HepG2 (cell line): ENCODE results near the gene NHERF2. TPM values are rescaled to one million over a fixed set of nuclear protein-coding genes. Genes with fewer than 3 reads are reported as not detected.
A peak's percentile ranks its signal among the peaks of the same experiment; 100 is the strongest.

Experiments used
- ATAC-seq: fragments of 200-7000 bp; cut with Tn5 transposase; 3 replicates; pipeline ENCODE4 v1.9.1; 2020; ENCODE audit warnings: mild to moderate bottlenecking, moderate library complexity
- BruUV-seq: library from RNA; stranded (reverse); fragments of 400-500 nt; replicated peaks from 2 replicates; lab custom pipeline; 2021; lab: Mats Ljungman, UMichigan
- CTCF ChIA-PET: fragments of 300-600 bp; formaldehyde crosslinking; extraction: SDS; loops from one replicate; lab custom pipeline; 2021; ENCODE audit warnings: low total read pairs, inconsistent platforms, low intra/inter-chr PET ratio; lab: Yijun Ruan, JAX
- POLR2A ChIA-PET: fragments of 350-600 bp; sonication (Branson Sonifier 250); formaldehyde crosslinking; loops from one replicate; lab custom pipeline; 2020; ENCODE audit warnings: antibody characterized with exemption, inconsistent platforms; lab: Yijun Ruan, JAX
- DNase-seq: peaks from one replicate; pipeline ENCODE4 v3.0.0-alpha.2; 2015; ENCODE audit warnings: low spot score
- FAIRE-seq: peaks from 3 replicates; lab custom pipeline; 2011; peaks lifted over from hg19 to GRCh38; lab: Jason Lieb, UNC
- H2AFZ ChIP-seq: one replicate; pipeline ENCODE4 v1.6.1; 2011; ENCODE audit warnings: low read length, inconsistent platforms
- H3K27ac ChIP-seq: fragments of 300-600 bp; 3 replicates; pipeline ENCODE4 v1.8.0; 2011; ENCODE audit warnings: mixed run types, mild to moderate bottlenecking, mixed read lengths, low read length, inconsistent platforms; ENCODE audit not compliant: insufficient read depth; ENCODE audit errors: extremely low read length
- H3K27me3 ChIP-seq, 2 experiments: fragments of 200-600 bp in 1 of 2; 2 replicates in 1 of 2; 3 replicates in 1 of 2; pipeline versions ENCODE4 v1.6.0 to v1.8.0; 2011; ENCODE audit warnings: low read length in 2 of 2, mild to moderate bottlenecking in 2 of 2, moderate library complexity in 2 of 2, inconsistent platforms in 1 of 2; ENCODE audit not compliant: insufficient read depth in 2 of 2, control insufficient read depth in 1 of 2
- H3K36me3 ChIP-seq, 2 experiments: fragments of 200-600 bp in 1 of 2; replicated peaks in 1 of 2; 2 replicates in 1 of 2; 3 replicates in 1 of 2; pipeline versions ENCODE4 v1.5.1 to v1.8.0; 2011; ENCODE audit warnings: low read length in 2 of 2, inconsistent platforms in 1 of 2; ENCODE audit not compliant: insufficient read depth in 2 of 2, control insufficient read depth in 1 of 2
- H3K4me1 ChIP-seq: 2 replicates; pipeline ENCODE4 v1.5.1; 2012; ENCODE audit warnings: low read length, inconsistent platforms; ENCODE audit not compliant: insufficient read depth
- H3K4me2 ChIP-seq: 2 replicates; pipeline ENCODE4 v1.6.0; 2011; ENCODE audit warnings: low read depth, low read length, inconsistent platforms
- H3K4me3 ChIP-seq, 3 experiments: fragments of 200-600 bp in 1 of 3; sonication (generic), shearing (Covaris generic) in 1 of 3; replicated peaks in 1 of 3; 2 replicates each; pipeline ENCODE4 v1.5.1; 2011 to 2016; ENCODE audit warnings: low read length in 3 of 3, inconsistent platforms in 2 of 3, low read depth in 2 of 3, mild to moderate bottlenecking in 2 of 3, control low read depth in 1 of 3, mixed read lengths in 1 of 3; ENCODE audit not compliant: insufficient read depth in 1 of 3
- H3K79me2 ChIP-seq: one replicate; pipeline ENCODE4 v1.6.1; 2011; ENCODE audit warnings: low read length, inconsistent platforms; ENCODE audit not compliant: insufficient read depth
- H3K9ac ChIP-seq: 2 replicates; pipeline ENCODE4 v1.6.0; 2011; ENCODE audit warnings: mild to moderate bottlenecking, low read depth, low read length, inconsistent platforms; ENCODE audit not compliant: insufficient read depth
- H3K9me3 ChIP-seq: 2 replicates; pipeline ENCODE4 v1.5.1; 2012; ENCODE audit warnings: mild to moderate bottlenecking, low read length
- H4K20me1 ChIP-seq: 2 replicates; pipeline ENCODE4 v1.6.0; 2011; ENCODE audit warnings: inconsistent platforms, mild to moderate bottlenecking, low read length, moderate library complexity; ENCODE audit not compliant: insufficient read depth
- ATF2 ChIP-seq: sonication (generic); formaldehyde crosslinking; IDR thresholded peaks from 2 replicates; pipeline ENCODE4 v1.4.0; 2020; ENCODE audit warnings: missing genetic modification reagents
- ELF1 ChIP-seq: sonication (generic); formaldehyde crosslinking; IDR thresholded peaks from 2 replicates; pipeline ENCODE4 v1.4.0; 2020; ENCODE audit warnings: missing genetic modification reagents
- HNRNPL ChIP-seq: fragments of 200-400 bp; formaldehyde crosslinking; IDR thresholded peaks from 2 replicates; pipeline ENCODE4 v1.6.1; 2017; ENCODE audit warnings: mild to moderate bottlenecking, low read depth, low read length
- IKZF4 ChIP-seq: sonication (generic); formaldehyde crosslinking; IDR thresholded peaks from 2 replicates; pipeline ENCODE4 v1.5.1; 2020; ENCODE audit warnings: borderline replicate concordance, mild to moderate bottlenecking, low read depth, missing genetic modification reagents; ENCODE audit errors: not compliant biosample characterization
- STAG1 ChIP-seq: sonication (generic); formaldehyde crosslinking; IDR thresholded peaks from 2 replicates; pipeline ENCODE4 v1.4.0; 2020; ENCODE audit warnings: missing genetic modification reagents
- ZBTB33 ChIP-seq: sonication (generic); formaldehyde crosslinking; IDR thresholded peaks from 2 replicates; pipeline ENCODE4 v1.4.0; 2020; ENCODE audit warnings: missing genetic modification reagents
- ZNF691 ChIP-seq: sonication (generic); formaldehyde crosslinking; IDR thresholded peaks from 2 replicates; pipeline ENCODE4 v1.4.0; 2020; ENCODE audit warnings: missing genetic modification reagents, low read depth, mild to moderate bottlenecking, borderline replicate concordance
- WGBS: methylation state at CpG from one replicate; pipeline ENCODE4 v1.1.6; 2017; ENCODE audit warnings: low lambda C conversion rate; 5-methylcytosine and 5-hydroxymethylcytosine counted together
- in situ Hi-C: cut with HindIII; loops from 2 replicates; pipeline ENCODE4 v1.10.0; 2017; ENCODE audit warnings: low pct_unique_long_range_greater_than_20kb; ENCODE audit not compliant: extremely low pct_ligation_motif_present
- intact Hi-C: fragments of 100-400 bp; cut with micrococcal nuclease; formaldehyde crosslinking; loops from one replicate; pipeline ENCODE4 v1.10.0; 2022; ENCODE audit not compliant: unreplicated experiment
- polyA plus RNA-seq, 8 experiments: library from polyadenylated mRNA; depleted of rRNA in 3 of 8; stranded (reverse) in 7 of 8; unstranded in 1 of 8; fragments of >200 nt; fragmentation: Illumina TruSeq in 4 of 8; extraction: Trizol in 4 of 8; gene quantifications; 2 replicates each; pipeline versions ENCODE4 v1.2.1 to v1.2.3, GENCODE V29; 2011 to 2016; ENCODE audit warnings: low read depth in 4 of 8, missing spikeins in 1 of 8, mixed read lengths in 1 of 8; ENCODE audit not compliant: insufficient read depth in 1 of 8
- total RNA-seq, 5 experiments: library from RNA; depleted of rRNA; stranded (reverse); fragments of >200 nt; fragmentation: Illumina TruSeq; extraction: Trizol; gene quantifications; 2 replicates each; pipeline ENCODE4 v1.2.3, GENCODE V29; 2016; ENCODE audit warnings: low read depth in 1 of 5
- TF ChIP-seq, protein P1 (sequence below), 2 experiments: sonication (generic) in 1 of 2; formaldehyde crosslinking in 1 of 2; IDR thresholded peaks; 2 replicates each; pipeline versions ENCODE4 v1.4.0 to v1.6.1; 2016 to 2020; ENCODE audit warnings: borderline replicate concordance in 1 of 2, low read depth in 1 of 2, mild to moderate bottlenecking in 1 of 2, missing genetic modification reagents in 1 of 2
- TF ChIP-seq, protein P2 (sequence below): sonication (generic); formaldehyde crosslinking; IDR thresholded peaks from 2 replicates; pipeline ENCODE4 v1.5.0; 2020; ENCODE audit warnings: mild to moderate bottlenecking, missing genetic modification reagents, moderate library complexity

The NHERF2 gene
- total and polyA plus RNA-seq, 2 of the 13 experiments (the other 11 are each of a cell fraction or from before 2014, with no cell fraction given): 23.7 to 39.3 TPM

GRCh38 chr16:2005646-2006045 is 21.1 kb upstream of the NHERF2 start:
- H2AFZ ChIP-seq: no peak overlapping the region
- no peak overlapping the region for H3K4me3 ChIP-seq
- no peaks in the 10 kb centered on the region for H3K27me3 ChIP-seq
- intact Hi-C loops (no loop called here), in situ Hi-C loops (no loop called here)
- H3K79me2 ChIP-seq: peaks cover 52% of the 10 kb centered on the region
- ATAC-seq: no peak
- ChIA-PET POLR2A (interaction anchor here (0.7 to 2.8 kb wide), 3 partner anchors 21 to 135 kb away, joined by 3 to 27 read pairs (median 3); partner anchors contain the start of genes GFER and RPS2), CTCF (no interaction called here)
- no peak overlapping the region for H3K27ac ChIP-seq
- no peak for FAIRE-seq
- DNase-seq: no peak
- TF ChIP-seq ZNF691: no peak
- peak; percentile 19; the same call in 1 of the 2 replicates for TF ChIP-seq STAG1 (CRISPR knock-in tag)
- TF ChIP-seq ATF2 (CRISPR knock-in tag): no peak
- TF ChIP-seq, protein P1, sequence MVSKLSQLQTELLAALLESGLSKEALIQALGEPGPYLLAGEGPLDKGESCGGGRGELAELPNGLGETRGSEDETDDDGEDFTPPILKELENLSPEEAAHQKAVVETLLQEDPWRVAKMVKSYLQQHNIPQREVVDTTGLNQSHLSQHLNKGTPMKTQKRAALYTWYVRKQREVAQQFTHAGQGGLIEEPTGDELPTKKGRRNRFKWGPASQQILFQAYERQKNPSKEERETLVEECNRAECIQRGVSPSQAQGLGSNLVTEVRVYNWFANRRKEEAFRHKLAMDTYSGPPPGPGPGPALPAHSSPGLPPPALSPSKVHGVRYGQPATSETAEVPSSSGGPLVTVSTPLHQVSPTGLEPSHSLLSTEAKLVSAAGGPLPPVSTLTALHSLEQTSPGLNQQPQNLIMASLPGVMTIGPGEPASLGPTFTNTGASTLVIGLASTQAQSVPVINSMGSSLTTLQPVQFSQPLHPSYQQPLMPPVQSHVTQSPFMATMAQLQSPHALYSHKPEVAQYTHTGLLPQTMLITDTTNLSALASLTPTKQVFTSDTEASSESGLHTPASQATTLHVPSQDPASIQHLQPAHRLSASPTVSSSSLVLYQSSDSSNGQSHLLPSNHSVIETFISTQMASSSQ (IDR thresholded peaks at IDR 0.05; ENCODE audit: low read depth): no peak
- TF ChIP-seq, protein P1 (CRISPR knock-in tag; IDR thresholded peaks at IDR 0.05; ENCODE audit: borderline replicate concordance): no peak
- TF ChIP-seq IKZF4 (CRISPR knock-in tag): no peak
- TF ChIP-seq ELF1 (CRISPR knock-in tag): no peak
- peak; percentile 17; the same call in 1 of the 2 replicates for TF ChIP-seq ZBTB33 (CRISPR knock-in tag)
- TF ChIP-seq, protein P2, sequence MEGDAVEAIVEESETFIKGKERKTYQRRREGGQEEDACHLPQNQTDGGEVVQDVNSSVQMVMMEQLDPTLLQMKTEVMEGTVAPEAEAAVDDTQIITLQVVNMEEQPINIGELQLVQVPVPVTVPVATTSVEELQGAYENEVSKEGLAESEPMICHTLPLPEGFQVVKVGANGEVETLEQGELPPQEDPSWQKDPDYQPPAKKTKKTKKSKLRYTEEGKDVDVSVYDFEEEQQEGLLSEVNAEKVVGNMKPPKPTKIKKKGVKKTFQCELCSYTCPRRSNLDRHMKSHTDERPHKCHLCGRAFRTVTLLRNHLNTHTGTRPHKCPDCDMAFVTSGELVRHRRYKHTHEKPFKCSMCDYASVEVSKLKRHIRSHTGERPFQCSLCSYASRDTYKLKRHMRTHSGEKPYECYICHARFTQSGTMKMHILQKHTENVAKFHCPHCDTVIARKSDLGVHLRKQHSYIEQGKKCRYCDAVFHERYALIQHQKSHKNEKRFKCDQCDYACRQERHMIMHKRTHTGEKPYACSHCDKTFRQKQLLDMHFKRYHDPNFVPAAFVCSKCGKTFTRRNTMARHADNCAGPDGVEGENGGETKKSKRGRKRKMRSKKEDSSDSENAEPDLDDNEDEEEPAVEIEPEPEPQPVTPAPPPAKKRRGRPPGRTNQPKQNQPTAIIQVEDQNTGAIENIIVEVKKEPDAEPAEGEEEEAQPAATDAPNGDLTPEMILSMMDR (CRISPR knock-in tag): 0 out of 2 replicates have a peak, but pooled peaks have one; percentile 10
- 0 out of 2 replicates have a peak, but pooled peaks have one; percentile 27 for TF ChIP-seq HNRNPL
- peaks cover 18% of the 10 kb centered on the region; the same call in 1 of the 2 replicates for H4K20me1 ChIP-seq
- WGBS: 98% methylated on average over 14 of the region's 21 CpGs
- peaks cover 17 to 28% of the 10 kb centered on the region in 2 experiments for H3K36me3 ChIP-seq
- peaks cover 50% of the 10 kb centered on the region for H3K4me1 ChIP-seq
- BruUV-seq: no TSS peak
- H3K9me3 ChIP-seq: no peaks in the 10 kb centered on the region
- H3K9ac ChIP-seq: no peak overlapping the region
- no peak overlapping the region for H3K4me2 ChIP-seq
